Measurements from ENCODE around the gene TAP2.

Gene TAP2

GRCh38 chr6:32862725-32863124 is 24.2 kb upstream of the TAP2 start:
- H3K4me3 ChIP-seq (ENCODE audit: low read length) = no peak overlapping the region
- no peak for DNase-seq (ENCODE audit: low read depth)
- TF ChIP-seq CTCF (conservative IDR thresholded peaks at IDR 0.05; ENCODE audit: low read length) = no peak

GRCh38 chr6:32860674-32861073 is 22.1 kb upstream of the TAP2 start:
- TF ChIP-seq CTCF (conservative IDR thresholded peaks at IDR 0.05; ENCODE audit: low read length) = no peak
- no peak overlapping the region for H3K4me3 ChIP-seq (ENCODE audit: low read length)
- DNase-seq (ENCODE audit: low read depth) = no peak

- no peak for DNase-seq (ENCODE audit: low read depth)
- no peak for TF ChIP-seq CTCF (conservative IDR thresholded peaks at IDR 0.05; ENCODE audit: low read length)
- no peak overlapping the region for H3K4me3 ChIP-seq (ENCODE audit: low read length)
Measured at GRCh38 chr6:32858194-32858593, 19.7 kb upstream of the TAP2 start.

GRCh38 chr6:32857156-32857891 is 18.8 kb upstream of the TAP2 start:
- no peak for DNase-seq (ENCODE audit: low read depth)
- no peak for TF ChIP-seq CTCF (conservative IDR thresholded peaks at IDR 0.05; ENCODE audit: low read length)
- no peak overlapping the region for H3K4me3 ChIP-seq (ENCODE audit: low read length)

GRCh38 chr6:32855467-32856174 is 17.1 kb upstream of the TAP2 start:
- no peak overlapping the region for H3K4me3 ChIP-seq (ENCODE audit: low read length)
- no peak for DNase-seq (ENCODE audit: low read depth)
- TF ChIP-seq CTCF (conservative IDR thresholded peaks at IDR 0.05; ENCODE audit: low read length) = no peak

- no peak for TF ChIP-seq CTCF (conservative IDR thresholded peaks at IDR 0.05; ENCODE audit: low read length)
- peak; percentile 25 for DNase-seq (ENCODE audit: low read depth)
Measured at GRCh38 chr6:32854376-32855178, 16.0 kb upstream of the TAP2 start.

More at GRCh38 chr6:32854376-32855178, 16.0 kb upstream of the TAP2 start:
- H3K4me3 ChIP-seq (ENCODE audit: low read length) = peak overlapping the region; percentile 89

All from AG10803 (cell line).